GM12878 (cell line): ENCODE data around the gene LHB.

Source experiments
- CHD2 ChIP-seq: IDR thresholded peaks from 2 replicates; pipeline ENCODE4 v1.6.1; 2011; ENCODE audit warnings: low read depth, low read length, improper control_type of control experiment, borderline replicate concordance
- CREB1 ChIP-seq: IDR thresholded peaks from 2 replicates; pipeline ENCODE4 v1.6.1; 2012; ENCODE audit warnings: low read depth, mild to moderate bottlenecking, inconsistent platforms
- MEF2A ChIP-seq: IDR thresholded peaks from 2 replicates; pipeline ENCODE4 v1.6.1; 2011; ENCODE audit warnings: low read depth, mild to moderate bottlenecking, low read length, moderate library complexity; ENCODE audit not compliant: insufficient read depth
- PAX8 ChIP-seq: fragments of 450-650 bp; IDR thresholded peaks from 2 replicates; pipeline ENCODE4 v1.6.1; 2017; ENCODE audit warnings: mild to moderate bottlenecking, moderate library complexity
- POLR2A ChIP-seq: IDR thresholded peaks from 2 replicates; pipeline ENCODE4 v1.6.1; 2011; ENCODE audit warnings: low read depth, mild to moderate bottlenecking, low read length
- TARDBP ChIP-seq: IDR thresholded peaks from 2 replicates; pipeline ENCODE4 v1.6.1; 2016; ENCODE audit warnings: borderline replicate concordance
- TCF12 ChIP-seq: IDR thresholded peaks from 2 replicates; pipeline ENCODE4 v1.6.1; 2011; ENCODE audit warnings: low read depth, mild to moderate bottlenecking, low read length
- YY1 ChIP-seq: IDR thresholded peaks from 2 replicates; pipeline ENCODE4 v1.6.1; 2011; ENCODE audit warnings: low read depth, mild to moderate bottlenecking, low read length
- ZNF274 ChIP-seq: IDR thresholded peaks from one replicate; pipeline ENCODE4 v1.8.0; 2011; ENCODE audit not compliant: insufficient read length, insufficient read depth
- TF ChIP-seq, protein P1 (sequence below), 3 experiments: IDR thresholded peaks in 2 of 3; conservative IDR thresholded peaks in 1 of 3; 2 replicates each; pipeline ENCODE4 v1.5.1; 2011; ENCODE audit warnings: low read depth in 3 of 3, low read length in 3 of 3, mild to moderate bottlenecking in 3 of 3, control low read depth in 2 of 3, moderate library complexity in 2 of 3, inconsistent platforms in 1 of 3, mixed read lengths in 1 of 3; ENCODE audit not compliant: control insufficient read depth in 2 of 3, insufficient read depth in 1 of 3; ENCODE audit errors: extremely low read depth in 1 of 3
- TF ChIP-seq, protein P2 (sequence below): IDR thresholded peaks from 2 replicates; pipeline ENCODE4 v1.6.1; 2012; ENCODE audit warnings: low read depth, low read length, improper control_type of control experiment
- TF ChIP-seq, protein P3 (sequence below): IDR thresholded peaks from 2 replicates; pipeline ENCODE4 v1.6.1; 2011; ENCODE audit warnings: borderline replicate concordance, low read depth, mild to moderate bottlenecking, moderate library complexity, mixed read lengths, low read length; ENCODE audit not compliant: insufficient read depth; ENCODE audit errors: extremely low read length
- TF ChIP-seq, protein P4 (sequence below): IDR thresholded peaks from 2 replicates; pipeline ENCODE4 v1.6.1; 2012; ENCODE audit warnings: improper control_type of control experiment, low read depth, low read length; ENCODE audit not compliant: insufficient replicate concordance

DNA sequence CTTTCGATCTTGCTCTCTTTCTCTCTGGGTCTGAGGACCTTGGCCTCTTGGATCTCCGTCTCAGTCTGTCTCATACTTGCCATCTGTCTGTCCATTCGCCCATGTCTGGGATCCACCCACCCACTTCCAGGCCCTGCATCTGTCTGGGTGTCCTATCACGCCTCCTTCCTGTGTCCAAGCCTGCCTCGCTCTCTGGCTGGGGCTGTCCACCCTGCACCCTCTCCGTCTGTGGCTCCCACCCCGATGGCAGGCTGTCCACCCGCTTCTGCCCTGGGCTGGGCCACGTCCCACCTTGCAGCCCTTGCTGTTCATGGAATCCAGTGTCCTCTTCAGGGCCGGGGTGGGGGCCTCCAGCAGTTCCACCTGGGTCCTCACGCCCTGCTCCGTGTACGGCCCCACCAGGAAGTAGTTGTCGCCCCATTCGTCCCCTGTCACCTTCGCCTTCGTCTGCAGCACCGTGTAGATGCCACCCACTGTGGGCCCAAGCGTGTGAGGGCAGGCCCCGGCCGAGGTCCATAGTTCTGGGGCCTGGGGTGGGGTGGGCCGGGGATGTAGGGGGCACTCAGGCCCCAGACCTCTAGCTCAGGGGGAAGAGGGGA lies 25.8 kb downstream of the LHB start:
- TF ChIP-seq, protein P1, sequence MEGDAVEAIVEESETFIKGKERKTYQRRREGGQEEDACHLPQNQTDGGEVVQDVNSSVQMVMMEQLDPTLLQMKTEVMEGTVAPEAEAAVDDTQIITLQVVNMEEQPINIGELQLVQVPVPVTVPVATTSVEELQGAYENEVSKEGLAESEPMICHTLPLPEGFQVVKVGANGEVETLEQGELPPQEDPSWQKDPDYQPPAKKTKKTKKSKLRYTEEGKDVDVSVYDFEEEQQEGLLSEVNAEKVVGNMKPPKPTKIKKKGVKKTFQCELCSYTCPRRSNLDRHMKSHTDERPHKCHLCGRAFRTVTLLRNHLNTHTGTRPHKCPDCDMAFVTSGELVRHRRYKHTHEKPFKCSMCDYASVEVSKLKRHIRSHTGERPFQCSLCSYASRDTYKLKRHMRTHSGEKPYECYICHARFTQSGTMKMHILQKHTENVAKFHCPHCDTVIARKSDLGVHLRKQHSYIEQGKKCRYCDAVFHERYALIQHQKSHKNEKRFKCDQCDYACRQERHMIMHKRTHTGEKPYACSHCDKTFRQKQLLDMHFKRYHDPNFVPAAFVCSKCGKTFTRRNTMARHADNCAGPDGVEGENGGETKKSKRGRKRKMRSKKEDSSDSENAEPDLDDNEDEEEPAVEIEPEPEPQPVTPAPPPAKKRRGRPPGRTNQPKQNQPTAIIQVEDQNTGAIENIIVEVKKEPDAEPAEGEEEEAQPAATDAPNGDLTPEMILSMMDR (IDR thresholded peaks at IDR 0.05 in 2 of 3, conservative IDR thresholded peaks at IDR 0.05 in 1 of 3; ENCODE audit: control insufficient read depth in 2 of 3, extremely low read depth in 1 of 3, insufficient read depth in 1 of 3, low read depth in 3 of 3, low read length in 3 of 3), result no peak
- TF ChIP-seq POLR2A, result no peak
- TF ChIP-seq PAX8, result no peak
- TF ChIP-seq, protein P2, sequence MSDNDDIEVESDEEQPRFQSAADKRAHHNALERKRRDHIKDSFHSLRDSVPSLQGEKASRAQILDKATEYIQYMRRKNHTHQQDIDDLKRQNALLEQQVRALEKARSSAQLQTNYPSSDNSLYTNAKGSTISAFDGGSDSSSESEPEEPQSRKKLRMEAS, result no peak
- no peak for TF ChIP-seq CHD2
- no peak for TF ChIP-seq YY1
- TF ChIP-seq MEF2A, result no peak
- no peak for TF ChIP-seq CREB1
- no peak for TF ChIP-seq TCF12
- TF ChIP-seq, protein P3, sequence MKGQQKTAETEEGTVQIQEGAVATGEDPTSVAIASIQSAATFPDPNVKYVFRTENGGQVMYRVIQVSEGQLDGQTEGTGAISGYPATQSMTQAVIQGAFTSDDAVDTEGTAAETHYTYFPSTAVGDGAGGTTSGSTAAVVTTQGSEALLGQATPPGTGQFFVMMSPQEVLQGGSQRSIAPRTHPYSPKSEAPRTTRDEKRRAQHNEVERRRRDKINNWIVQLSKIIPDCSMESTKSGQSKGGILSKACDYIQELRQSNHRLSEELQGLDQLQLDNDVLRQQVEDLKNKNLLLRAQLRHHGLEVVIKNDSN, result no peak
- TF ChIP-seq TARDBP, result no peak
- TF ChIP-seq ZNF274, result no peak
- TF ChIP-seq, protein P4, sequence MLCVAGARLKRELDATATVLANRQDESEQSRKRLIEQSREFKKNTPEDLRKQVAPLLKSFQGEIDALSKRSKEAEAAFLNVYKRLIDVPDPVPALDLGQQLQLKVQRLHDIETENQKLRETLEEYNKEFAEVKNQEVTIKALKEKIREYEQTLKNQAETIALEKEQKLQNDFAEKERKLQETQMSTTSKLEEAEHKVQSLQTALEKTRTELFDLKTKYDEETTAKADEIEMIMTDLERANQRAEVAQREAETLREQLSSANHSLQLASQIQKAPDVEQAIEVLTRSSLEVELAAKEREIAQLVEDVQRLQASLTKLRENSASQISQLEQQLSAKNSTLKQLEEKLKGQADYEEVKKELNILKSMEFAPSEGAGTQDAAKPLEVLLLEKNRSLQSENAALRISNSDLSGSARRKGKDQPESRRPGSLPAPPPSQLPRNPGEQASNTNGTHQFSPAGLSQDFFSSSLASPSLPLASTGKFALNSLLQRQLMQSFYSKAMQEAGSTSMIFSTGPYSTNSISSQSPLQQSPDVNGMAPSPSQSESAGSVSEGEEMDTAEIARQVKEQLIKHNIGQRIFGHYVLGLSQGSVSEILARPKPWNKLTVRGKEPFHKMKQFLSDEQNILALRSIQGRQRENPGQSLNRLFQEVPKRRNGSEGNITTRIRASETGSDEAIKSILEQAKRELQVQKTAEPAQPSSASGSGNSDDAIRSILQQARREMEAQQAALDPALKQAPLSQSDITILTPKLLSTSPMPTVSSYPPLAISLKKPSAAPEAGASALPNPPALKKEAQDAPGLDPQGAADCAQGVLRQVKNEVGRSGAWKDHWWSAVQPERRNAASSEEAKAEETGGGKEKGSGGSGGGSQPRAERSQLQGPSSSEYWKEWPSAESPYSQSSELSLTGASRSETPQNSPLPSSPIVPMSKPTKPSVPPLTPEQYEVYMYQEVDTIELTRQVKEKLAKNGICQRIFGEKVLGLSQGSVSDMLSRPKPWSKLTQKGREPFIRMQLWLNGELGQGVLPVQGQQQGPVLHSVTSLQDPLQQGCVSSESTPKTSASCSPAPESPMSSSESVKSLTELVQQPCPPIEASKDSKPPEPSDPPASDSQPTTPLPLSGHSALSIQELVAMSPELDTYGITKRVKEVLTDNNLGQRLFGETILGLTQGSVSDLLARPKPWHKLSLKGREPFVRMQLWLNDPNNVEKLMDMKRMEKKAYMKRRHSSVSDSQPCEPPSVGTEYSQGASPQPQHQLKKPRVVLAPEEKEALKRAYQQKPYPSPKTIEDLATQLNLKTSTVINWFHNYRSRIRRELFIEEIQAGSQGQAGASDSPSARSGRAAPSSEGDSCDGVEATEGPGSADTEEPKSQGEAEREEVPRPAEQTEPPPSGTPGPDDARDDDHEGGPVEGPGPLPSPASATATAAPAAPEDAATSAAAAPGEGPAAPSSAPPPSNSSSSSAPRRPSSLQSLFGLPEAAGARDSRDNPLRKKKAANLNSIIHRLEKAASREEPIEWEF, result no peak
